Measurements from ENCODE around the gene TANK.

Gene TANK

GRCh38 chr2:161134547-161135518 lies 25.4 kb upstream of the TANK start:
- Histone ChIP-seq H3K27ac (peak overlapping the region; percentile 85), H3K4me3 (ENCODE audit: low read depth in 1 of 2, low read length in 1 of 2) (no peak overlapping the region), H3K9me3 (no peaks in the 10 kb centered on the region), H3K36me3 (no peaks in the 10 kb centered on the region), H3K4me1 (ENCODE audit: control insufficient read depth in 1 of 2, insufficient read depth in 1 of 2, low read depth in 1 of 2, low read length in 1 of 2) (peaks cover 41 to 51% of the 10 kb centered on the region in 2 experiments), H3K27me3 (no peaks in the 10 kb centered on the region)
- no peak for TF ChIP-seq CTCF (IDR thresholded peaks at IDR 0.05)

GRCh38 chr2:161135951-161136593 lies 24.2 kb upstream of the TANK start:
- Histone ChIP-seq H3K27me3 (no peaks in the 10 kb centered on the region), H3K27ac (peak overlapping the region; percentile 85), H3K9me3 (no peaks in the 10 kb centered on the region), H3K4me1 (ENCODE audit: control insufficient read depth in 1 of 2, insufficient read depth in 1 of 2, low read depth in 1 of 2, low read length in 1 of 2) (peaks cover 53 to 64% of the 10 kb centered on the region in 2 experiments), H3K36me3 (no peaks in the 10 kb centered on the region), H3K4me3 (ENCODE audit: low read depth in 1 of 2, low read length in 1 of 2) (peak overlapping the region in 1 of 2 experiments; percentile 19)
- TF ChIP-seq CTCF (IDR thresholded peaks at IDR 0.05) = no peak

GRCh38 chr2:161136696-161137324 lies 23.4 kb upstream of the TANK start:
- Histone ChIP-seq H3K4me1 (ENCODE audit: control insufficient read depth in 1 of 2, insufficient read depth in 1 of 2, low read depth in 1 of 2, low read length in 1 of 2) (peaks cover 60 to 67% of the 10 kb centered on the region in 2 experiments), H3K27ac (peak overlapping the region; percentile 85), H3K27me3 (no peaks in the 10 kb centered on the region), H3K9me3 (no peaks in the 10 kb centered on the region), H3K36me3 (no peaks in the 10 kb centered on the region), H3K4me3 (ENCODE audit: low read depth in 1 of 2, low read length in 1 of 2) (peak overlapping the region; percentile 19 to 54)
- no peak for TF ChIP-seq CTCF (IDR thresholded peaks at IDR 0.05)

GRCh38 chr2:161138429-161138828 lies 21.8 kb upstream of the TANK start:
- peak overlapping the region in 1 of 2 experiments; percentile 24 for H3K4me3 ChIP-seq (ENCODE audit: low read depth in 1 of 2, low read length in 1 of 2)
- no peak for TF ChIP-seq CTCF (IDR thresholded peaks at IDR 0.05)
- H3K4me1 ChIP-seq (ENCODE audit: control insufficient read depth in 1 of 2, insufficient read depth in 1 of 2, low read depth in 1 of 2, low read length in 1 of 2) = peaks cover 61 to 67% of the 10 kb centered on the region in 2 experiments
- no peaks in the 10 kb centered on the region for H3K27me3 ChIP-seq
- H3K36me3 ChIP-seq = no peaks in the 10 kb centered on the region
- H3K9me3 ChIP-seq = no peaks in the 10 kb centered on the region
- peak overlapping the region; percentile 85 for H3K27ac ChIP-seq

- peak overlapping the region; percentile 85 for H3K27ac ChIP-seq
- no peak for TF ChIP-seq CTCF (IDR thresholded peaks at IDR 0.05)
- no peaks in the 10 kb centered on the region for H3K9me3 ChIP-seq
- H3K27me3 ChIP-seq = no peaks in the 10 kb centered on the region
- H3K4me1 ChIP-seq (ENCODE audit: control insufficient read depth in 1 of 2, insufficient read depth in 1 of 2, low read depth in 1 of 2, low read length in 1 of 2) = peaks cover 62 to 67% of the 10 kb centered on the region in 2 experiments
- H3K4me3 ChIP-seq (ENCODE audit: low read depth in 1 of 2, low read length in 1 of 2) = peak overlapping the region; percentile 3 to 12
- no peaks in the 10 kb centered on the region for H3K36me3 ChIP-seq
Observed at GRCh38 chr2:161139098-161139987, 20.9 kb upstream of the TANK start.

All from neutrophil (primary cell).